Hematopoietic multipotent progenitor cell treated with erythropoietin and hydrocortisone succinate and interleukin-3 and kit ligand, for 4 days (in vitro differentiated cells): ENCODE measurements around the gene OR52K1.
A peak's percentile ranks its signal among the peaks of the same experiment; 100 is the strongest.
"Not testable (repeated sequence)": the region's sequence is repeated elsewhere in the genome, so short reads cannot be mapped to it uniquely, and the experiment has no call there.

ENCODE experiments used
- DNase-seq: peaks from one replicate; pipeline ENCODE4 v3.0.0-alpha.2; 2015

Gene OR52K1

GRCh38 chr11:4482445-4482844 is at the start of gene OR52K1:
OR52K1 (plus strand) TSS chr11:4482646; CDS start chr11:4488901, 6,255 bp downstream.
- no peak for DNase-seq

- peak; percentile 24 for DNase-seq
Observed at GRCh38 chr11:4433856-4434255, 48.6 kb upstream of the OR52K1 start.

GRCh38 chr11:4436411-4436810 is 46.0 kb upstream of the OR52K1 start:
- peak; percentile 17 for DNase-seq

- DNase-seq: peak; percentile 65
Observed at GRCh38 chr11:4441515-4441914, 40.9 kb upstream of the OR52K1 start.

- DNase-seq: no peak
Observed at GRCh38 chr11:4443232-4443891, 39.1 kb upstream of the OR52K1 start.

GRCh38 chr11:4448995-4449394 is 33.5 kb upstream of the OR52K1 start, which contains the start of gene OR52K2:
OR52K2 (plus strand) TSS chr11:4449295; CDS start chr11:4449340, 45 bp downstream.
- no peak for DNase-seq

- DNase-seq: no peak
Observed at GRCh38 chr11:4453118-4453517, 29.3 kb upstream of the OR52K1 start.

GRCh38 chr11:4454021-4454420 is 28.4 kb upstream of the OR52K1 start:
- peak; percentile 26 for DNase-seq

GRCh38 chr11:4455419-4455818 is 27.0 kb upstream of the OR52K1 start:
- peak; percentile 76 for DNase-seq

GRCh38 chr11:4459500-4459899 is 22.9 kb upstream of the OR52K1 start:
- peak; percentile 32 for DNase-seq

GRCh38 chr11:4460151-4460550 is 22.3 kb upstream of the OR52K1 start:
- DNase-seq: no peak

GRCh38 chr11:4464216-4465159 is 18.0 kb upstream of the OR52K1 start:
- no peak for DNase-seq

- no peak for DNase-seq
Observed at GRCh38 chr11:4465407-4465806, 17.0 kb upstream of the OR52K1 start.

GRCh38 chr11:4466131-4466870 is 16.1 kb upstream of the OR52K1 start:
- no peak for DNase-seq

GRCh38 chr11:4466871-4467442 is 15.5 kb upstream of the OR52K1 start:
- no peak for DNase-seq

GRCh38 chr11:4467811-4468606 is 14.4 kb upstream of the OR52K1 start:
- DNase-seq: peak; percentile 16

- DNase-seq: no peak
Observed at GRCh38 chr11:4479644-4480043, 2.8 kb upstream of the OR52K1 start.

GRCh38 chr11:4480577-4481239 is 1.7 kb upstream of the OR52K1 start:
- no peak for DNase-seq

- DNase-seq: no peak
Observed at GRCh38 chr11:4481240-4481582, 1.2 kb upstream of the OR52K1 start.

- DNase-seq: no peak
Observed at GRCh38 chr11:4484310-4484709, 1.9 kb downstream of the OR52K1 start.

- not testable (repeated sequence) for DNase-seq
Observed at GRCh38 chr11:4491405-4491804, 9.0 kb downstream of the OR52K1 start.
